Mesendoderm (in vitro differentiated cells): ENCODE results near the gene GSE1.

Experiments used
- DNase-seq: peaks from one replicate; pipeline ENCODE4 v3.0.0; 2013
- H2AK5ac ChIP-seq: 2 replicates; pipeline ENCODE4 v1.6.1; 2013; ENCODE audit warnings: low read length, inconsistent platforms
- H2BK120ac ChIP-seq: 2 replicates; pipeline ENCODE4 v1.6.1; 2013; ENCODE audit warnings: low read depth, mild to moderate bottlenecking, low read length, moderate library complexity, mixed read lengths
- H2BK15ac ChIP-seq: replicated peaks from 2 replicates; pipeline ENCODE4 v1.6.1; 2013; ENCODE audit warnings: low read depth, mild to moderate bottlenecking, moderate library complexity
- H2BK5ac ChIP-seq: 2 replicates; pipeline ENCODE4 v1.6.1; 2013; ENCODE audit warnings: low read length, inconsistent platforms
- H3K18ac ChIP-seq: 2 replicates; pipeline ENCODE4 v1.6.1; 2013; ENCODE audit warnings: mild to moderate bottlenecking, low read length, mixed read lengths
- H3K23ac ChIP-seq: one replicate; pipeline ENCODE4 v1.6.1; 2013; ENCODE audit warnings: low read length
- H3K27ac ChIP-seq: 2 replicates; pipeline ENCODE4 v1.5.1; 2013; ENCODE audit warnings: low read depth, mild to moderate bottlenecking, inconsistent platforms, low read length, moderate library complexity
- H3K27me3 ChIP-seq: 2 replicates; pipeline ENCODE4 v1.6.1; 2013; ENCODE audit warnings: low read length, control low read depth, mild to moderate bottlenecking, inconsistent platforms; ENCODE audit not compliant: insufficient read depth, poor library complexity
- H3K36me3 ChIP-seq: 2 replicates; pipeline ENCODE4 v1.6.1; 2013; ENCODE audit warnings: low read length, inconsistent platforms; ENCODE audit not compliant: control insufficient read depth, insufficient read depth
- H3K4ac ChIP-seq: one replicate; pipeline ENCODE4 v1.6.1; 2013; ENCODE audit warnings: low read depth, mild to moderate bottlenecking, low read length, moderate library complexity
- H3K4me1 ChIP-seq: 2 replicates; pipeline ENCODE4 v1.6.1; 2013; ENCODE audit warnings: low read depth, low read length, inconsistent platforms; ENCODE audit not compliant: control insufficient read depth
- H3K4me2 ChIP-seq: 2 replicates; pipeline ENCODE4 v1.6.1; 2013; ENCODE audit warnings: low read length
- H3K4me3 ChIP-seq: 2 replicates; pipeline ENCODE4 v1.5.1; 2013; ENCODE audit warnings: mild to moderate bottlenecking, low read length
- H3K56ac ChIP-seq: one replicate; pipeline ENCODE4 v1.6.1; 2013; ENCODE audit warnings: low read length
- H3K79me1 ChIP-seq: 2 replicates; pipeline ENCODE4 v1.6.1; 2013; ENCODE audit warnings: low read length, inconsistent platforms
- H3K79me2 ChIP-seq: 2 replicates; pipeline ENCODE4 v1.6.1; 2013; ENCODE audit warnings: mild to moderate bottlenecking, low read length; ENCODE audit not compliant: control insufficient read depth, insufficient read depth
- H3K9ac ChIP-seq: 2 replicates; pipeline ENCODE4 v1.6.1; 2013; ENCODE audit warnings: low read length, inconsistent platforms
- H4K5ac ChIP-seq: one replicate; pipeline ENCODE4 v1.6.1; 2013; ENCODE audit warnings: low read length
- H4K8ac ChIP-seq: one replicate; pipeline ENCODE4 v1.6.1; 2013; ENCODE audit warnings: low read depth, mild to moderate bottlenecking, control low read depth, low read length, moderate library complexity
- WGBS: extraction: QIAGEN DNeasy Blood & Tissue Kit; methylation state at CpG from one replicate; pipeline ENCODE4 v1.1.7; 2013; ENCODE audit warnings: low lambda C conversion rate, missing lambda C conversion rate; ENCODE audit not compliant: insufficient coverage; ENCODE audit errors: extremely low coverage; 5-methylcytosine and 5-hydroxymethylcytosine counted together

GSE1 gene

GRCh38 chr16:85651629-85652430, 38.7 kb downstream of the GSE1 start:
- no peak overlapping the region for H3K27ac ChIP-seq
- no peaks in the 10 kb centered on the region for H3K79me1 ChIP-seq
- no peak overlapping the region for H2BK120ac ChIP-seq
- H2BK15ac ChIP-seq: no peak overlapping the region
- no peak overlapping the region for H3K4ac ChIP-seq
- no peak overlapping the region for H3K18ac ChIP-seq
- H3K79me2 ChIP-seq: no peaks in the 10 kb centered on the region
- H3K36me3 ChIP-seq: peaks cover 3% of the 10 kb centered on the region
- H3K4me3 ChIP-seq: no peak overlapping the region
- DNase-seq: no peak
- H4K5ac ChIP-seq: no peak overlapping the region
- no peak overlapping the region for H4K8ac ChIP-seq
- H3K27me3 ChIP-seq: no peaks in the 10 kb centered on the region
- H3K4me2 ChIP-seq: no peak overlapping the region
- no peak overlapping the region for H3K9ac ChIP-seq
- H2BK5ac ChIP-seq: no peak overlapping the region
- WGBS: no CpG with 5 or more reads among the region's 27 CpGs
- no peaks in the 10 kb centered on the region for H3K4me1 ChIP-seq
- H3K23ac ChIP-seq: no peak overlapping the region
- no peak overlapping the region for H3K56ac ChIP-seq
- no peak overlapping the region for H2AK5ac ChIP-seq

- Histone ChIP-seq H3K79me2 (no peaks in the 10 kb centered on the region), H3K36me3 (peaks cover 3% of the 10 kb centered on the region), H3K56ac (no peak overlapping the region), H3K4me3 (no peak overlapping the region), H3K4me2 (no peak overlapping the region), H4K8ac (no peak overlapping the region), H3K4ac (no peak overlapping the region), H2AK5ac (no peak overlapping the region), H3K27me3 (no peaks in the 10 kb centered on the region), H3K23ac (no peak overlapping the region), H2BK120ac (no peak overlapping the region), H4K5ac (no peak overlapping the region), H3K27ac (no peak overlapping the region), H2BK15ac (no peak overlapping the region), H3K79me1 (no peaks in the 10 kb centered on the region), H3K4me1 (no peaks in the 10 kb centered on the region), H3K18ac (no peak overlapping the region), H2BK5ac (no peak overlapping the region), H3K9ac (no peak overlapping the region)
- peak; percentile 28 for DNase-seq
- WGBS: no CpG with 5 or more reads among the region's 35 CpGs
Measured at GRCh38 chr16:85652431-85653221, 39.5 kb downstream of the GSE1 start.

- WGBS: no CpG with 5 or more reads among the region's 21 CpGs
- H3K79me2 ChIP-seq: no peaks in the 10 kb centered on the region
- H2BK15ac ChIP-seq: no peak overlapping the region
- no peak overlapping the region for H2BK5ac ChIP-seq
- no peak overlapping the region for H3K27ac ChIP-seq
- H3K4me3 ChIP-seq: no peak overlapping the region
- H3K4me2 ChIP-seq: no peak overlapping the region
- no peaks in the 10 kb centered on the region for H3K79me1 ChIP-seq
- no peak overlapping the region for H3K9ac ChIP-seq
- no peak overlapping the region for H3K4ac ChIP-seq
- H3K27me3 ChIP-seq: no peaks in the 10 kb centered on the region
- peaks cover 4% of the 10 kb centered on the region for H3K36me3 ChIP-seq
- no peaks in the 10 kb centered on the region for H3K4me1 ChIP-seq
- no peak overlapping the region for H2AK5ac ChIP-seq
- no peak overlapping the region for H4K5ac ChIP-seq
- DNase-seq: no peak
- no peak overlapping the region for H4K8ac ChIP-seq
- H2BK120ac ChIP-seq: no peak overlapping the region
- H3K18ac ChIP-seq: no peak overlapping the region
- H3K56ac ChIP-seq: no peak overlapping the region
- H3K23ac ChIP-seq: no peak overlapping the region
Measured at GRCh38 chr16:85653290-85653891, 40.3 kb downstream of the GSE1 start.

GRCh38 chr16:85654251-85655095, 41.4 kb downstream of the GSE1 start:
- H3K79me1 ChIP-seq: no peaks in the 10 kb centered on the region
- H2BK15ac ChIP-seq: no peak overlapping the region
- H3K36me3 ChIP-seq: peaks cover 5% of the 10 kb centered on the region
- no peak for DNase-seq
- H3K18ac ChIP-seq: no peak overlapping the region
- no peaks in the 10 kb centered on the region for H3K4me1 ChIP-seq
- no peak overlapping the region for H2AK5ac ChIP-seq
- H3K27me3 ChIP-seq: no peaks in the 10 kb centered on the region
- no peak overlapping the region for H3K4me2 ChIP-seq
- no peak overlapping the region for H4K5ac ChIP-seq
- no peak overlapping the region for H3K9ac ChIP-seq
- H3K4me3 ChIP-seq: no peak overlapping the region
- H2BK120ac ChIP-seq: no peak overlapping the region
- H4K8ac ChIP-seq: no peak overlapping the region
- no peak overlapping the region for H3K23ac ChIP-seq
- H3K27ac ChIP-seq: no peak overlapping the region
- no peak overlapping the region for H3K4ac ChIP-seq
- H3K79me2 ChIP-seq: no peaks in the 10 kb centered on the region
- WGBS: no CpG with 5 or more reads among the region's 41 CpGs
- no peak overlapping the region for H3K56ac ChIP-seq
- no peak overlapping the region for H2BK5ac ChIP-seq

- WGBS: no CpG with 5 or more reads among the region's 35 CpGs
- Histone ChIP-seq H4K5ac (no peak overlapping the region), H3K18ac (no peak overlapping the region), H3K9ac (no peak overlapping the region), H2BK5ac (no peak overlapping the region), H3K79me2 (no peaks in the 10 kb centered on the region), H3K27ac (no peak overlapping the region), H3K4ac (no peak overlapping the region), H3K36me3 (peaks cover 5% of the 10 kb centered on the region), H2BK120ac (no peak overlapping the region), H3K4me2 (no peak overlapping the region), H3K4me3 (no peak overlapping the region), H2BK15ac (no peak overlapping the region), H2AK5ac (no peak overlapping the region), H4K8ac (no peak overlapping the region), H3K79me1 (no peaks in the 10 kb centered on the region), H3K56ac (no peak overlapping the region), H3K23ac (no peak overlapping the region), H3K4me1 (no peaks in the 10 kb centered on the region), H3K27me3 (no peaks in the 10 kb centered on the region)
- no peak for DNase-seq
Measured at GRCh38 chr16:85655216-85656129, 42.4 kb downstream of the GSE1 start.
